A549 (cell line): Measurements from ENCODE around the gene SRA1. TPM values are rescaled to one million over a fixed set of nuclear protein-coding genes. Genes with fewer than 3 reads are reported as not detected.

Source experiments
- ATAC-seq, 2 experiments: fragments of 200-7000 bp in 1 of 2; fragments of >200 bp in 1 of 2; cut with Nextera tagmentation in 1 of 2; cut with Tn5 transposase in 1 of 2; 3 replicates each; pipeline versions ENCODE4 v1.8.0 to v1.9.1; 2018 to 2020; ENCODE audit warnings: mild to moderate bottlenecking in 1 of 2, moderate library complexity in 1 of 2
- CTCF ChIA-PET: fragments of 300-600 bp; sonication (Branson Sonifier 250); formaldehyde crosslinking; extraction: SDS; loops from one replicate; lab custom pipeline; 2021; ENCODE audit warnings: antibody characterized with exemption, inconsistent platforms; lab: Yijun Ruan, JAX
- POLR2A ChIA-PET: fragments of 350-600 bp; formaldehyde crosslinking; extraction: SDS; loops from one replicate; lab custom pipeline; 2021; ENCODE audit warnings: antibody characterized with exemption, inconsistent platforms; lab: Yijun Ruan, JAX
- DNase-seq, 2 experiments: peaks; one replicate each; pipeline versions ENCODE4 v3.0.0 to v3.0.0-alpha.2; 2011 to 2016; ENCODE audit warnings: low read depth in 1 of 2, low spot score in 1 of 2
- FAIRE-seq: peaks from 2 replicates; lab custom pipeline; 2011; peaks lifted over from hg19 to GRCh38; lab: Jason Lieb, UNC
- H3K27ac ChIP-seq, 2 experiments: fragments of >200 bp; sonication (Bioruptor Twin); formaldehyde crosslinking; 3 replicates each; pipeline ENCODE4 v1.5.1; 2016 to 2017
- H3K4me1 ChIP-seq: fragments of >200 bp; sonication (Bioruptor Twin); formaldehyde crosslinking; 3 replicates; pipeline ENCODE4 v1.6.1; 2016
- H3K4me2 ChIP-seq: fragments of >200 bp; sonication (Bioruptor Twin); formaldehyde crosslinking; 3 replicates; pipeline ENCODE4 v1.6.1; 2016
- H3K4me3 ChIP-seq: fragments of >200 bp; sonication (Bioruptor Twin); formaldehyde crosslinking; 3 replicates; pipeline ENCODE4 v1.5.1; 2016
- H3K9me3 ChIP-seq: fragments of >200 bp; sonication (Bioruptor Twin); formaldehyde crosslinking; 3 replicates; pipeline ENCODE4 v1.6.1; 2016
- CEBPB ChIP-seq, 2 experiments: fragments of >200 bp in 1 of 2; sonication (Bioruptor Twin) in 1 of 2; formaldehyde crosslinking in 1 of 2; IDR thresholded peaks; 2 replicates each; pipeline ENCODE4 v1.6.1; 2012 to 2016
- EHMT2 ChIP-seq: fragments of 200-600 bp; sonication (generic); IDR thresholded peaks from 2 replicates; pipeline ENCODE4 v1.6.1; 2016; ENCODE audit warnings: antibody characterized with exemption, low read depth, mild to moderate bottlenecking, moderate library complexity
- EP300 ChIP-seq, 2 experiments: fragments of >200 bp; sonication (Bioruptor Twin); formaldehyde crosslinking; IDR thresholded peaks; 2 replicates in 1 of 2; 3 replicates in 1 of 2; pipeline ENCODE4 v1.6.1; 2016 to 2017
- ESRRA ChIP-seq: fragments of 150-350 bp; IDR thresholded peaks from 2 replicates; pipeline ENCODE4 v1.6.1; 2014; ENCODE audit warnings: mild to moderate bottlenecking, low read length, borderline replicate concordance
- FOSB ChIP-seq: fragments of 250-450 bp; sonication (Bioruptor Pico); IDR thresholded peaks from 2 replicates; pipeline ENCODE4 v1.5.0; 2020; ENCODE audit warnings: mild to moderate bottlenecking, moderate library complexity
- HEYL ChIP-seq: fragments of 250-450 bp; sonication (Bioruptor Pico); IDR thresholded peaks from 2 replicates; pipeline ENCODE4 v1.8.0; 2021; ENCODE audit warnings: mild to moderate bottlenecking, moderate library complexity
- HOXA7 ChIP-seq: fragments of 250-450 bp; sonication (Bioruptor Pico); IDR thresholded peaks from 2 replicates; pipeline ENCODE4 v1.5.0; 2020; ENCODE audit warnings: mild to moderate bottlenecking, moderate library complexity
- HOXB13 ChIP-seq: fragments of 250-450 bp; sonication (Bioruptor Pico); IDR thresholded peaks from 2 replicates; pipeline ENCODE4 v1.5.0; 2020; ENCODE audit warnings: low read depth, mild to moderate bottlenecking, moderate library complexity
- HOXB5 ChIP-seq: fragments of 250-450 bp; sonication (Bioruptor Pico); IDR thresholded peaks from 2 replicates; pipeline ENCODE4 v1.5.0; 2020; ENCODE audit warnings: mild to moderate bottlenecking, moderate library complexity
- JUN ChIP-seq, 2 experiments: fragments of >200 bp; sonication (Bioruptor Twin); formaldehyde crosslinking; IDR thresholded peaks; 2 replicates in 1 of 2; 3 replicates in 1 of 2; pipeline ENCODE4 v1.6.1; 2016 to 2017
- JUNB ChIP-seq: fragments of >200 bp; sonication (Bioruptor Twin); formaldehyde crosslinking; IDR thresholded peaks from 2 replicates; pipeline ENCODE4 v1.6.1; 2016
- KDM5A ChIP-seq: fragments of 200-600 bp; sonication (generic); IDR thresholded peaks from 2 replicates; pipeline ENCODE4 v1.6.1; 2016; ENCODE audit warnings: antibody characterized with exemption, mild to moderate bottlenecking
- MYC ChIP-seq: IDR thresholded peaks from 2 replicates; pipeline ENCODE4 v1.6.1; 2012; ENCODE audit warnings: mild to moderate bottlenecking, inconsistent platforms, low read length, improper control_type of control experiment, borderline replicate concordance
- NR3C1 ChIP-seq: fragments of >200 bp; sonication (Bioruptor Twin); formaldehyde crosslinking; IDR thresholded peaks from 3 replicates; pipeline ENCODE4 v1.6.1; 2017
- POLR2A ChIP-seq: IDR thresholded peaks from 2 replicates; pipeline ENCODE4 v1.6.1; 2012; ENCODE audit warnings: mild to moderate bottlenecking, low read length
- RCOR1 ChIP-seq: fragments of 150-350 bp; IDR thresholded peaks from 2 replicates; pipeline ENCODE4 v1.6.1; 2014; ENCODE audit warnings: antibody characterized with exemption, low read length, low read depth
- TP53 ChIP-seq: fragments of 250-450 bp; sonication (Bioruptor Pico); IDR thresholded peaks from 2 replicates; pipeline ENCODE4 v1.5.0; 2021; ENCODE audit warnings: mild to moderate bottlenecking, moderate library complexity
- ZFP36 ChIP-seq: fragments of 450-650 bp; IDR thresholded peaks from 2 replicates; pipeline ENCODE4 v1.6.1; 2014; ENCODE audit warnings: borderline replicate concordance; ENCODE audit not compliant: partially characterized antibody
- WGBS: methylation state at CpG from one replicate; pipeline ENCODE4 v1.1.6; 2017; ENCODE audit errors: missing lambda C conversion rate; 5-methylcytosine and 5-hydroxymethylcytosine counted together
- polyA plus RNA-seq, 4 experiments: library from polyadenylated mRNA; depleted of rRNA in 3 of 4; stranded (reverse); fragments of >200 nt; fragmentation: RNase III in 1 of 4; extraction: RNeasy Plus Mini Kit Qiagen cat#74134 plus additional on column Dnase treatment in 1 of 4; gene quantifications; 2 replicates in 3 of 4; 3 replicates in 1 of 4; pipeline ENCODE4 v1.2.3, GENCODE V29; 2011 to 2017
- TF ChIP-seq, protein P1 (sequence below): fragments of >200 bp; sonication (Bioruptor Twin); formaldehyde crosslinking; IDR thresholded peaks from 3 replicates; pipeline ENCODE4 v1.5.1; 2016
- TF ChIP-seq, protein P2 (sequence below): fragments of 450-650 bp; IDR thresholded peaks from 2 replicates; pipeline ENCODE4 v1.6.1; 2014; ENCODE audit warnings: antibody characterized with exemption
- TF ChIP-seq, protein P3 (sequence below): IDR thresholded peaks from 2 replicates; pipeline ENCODE4 v1.6.1; 2012
- TF ChIP-seq, protein P4 (sequence below): IDR thresholded peaks from 2 replicates; pipeline ENCODE4 v1.6.1; 2012; ENCODE audit warnings: low read depth, borderline replicate concordance
- TF ChIP-seq, protein P5 (sequence below): fragments of >200 bp; sonication (Bioruptor Twin); formaldehyde crosslinking; IDR thresholded peaks from 2 replicates; pipeline ENCODE4 v1.6.1; 2016
- TF ChIP-seq, protein P6 (sequence below): fragments of 250-450 bp; sonication (Bioruptor Pico); IDR thresholded peaks from 2 replicates; pipeline ENCODE4 v1.5.0; 2020; ENCODE audit warnings: low read depth, mild to moderate bottlenecking, moderate library complexity
- TF ChIP-seq, protein P7 (sequence below): fragments of >200 bp; sonication (Bioruptor Twin); formaldehyde crosslinking; IDR thresholded peaks from 3 replicates; pipeline ENCODE4 v1.6.1; 2016

SRA1 gene
- polyA plus RNA-seq, 2 of the 4 experiments (the other 2 are of a cell fraction): 28.6 to 50.8 TPM

DNA sequence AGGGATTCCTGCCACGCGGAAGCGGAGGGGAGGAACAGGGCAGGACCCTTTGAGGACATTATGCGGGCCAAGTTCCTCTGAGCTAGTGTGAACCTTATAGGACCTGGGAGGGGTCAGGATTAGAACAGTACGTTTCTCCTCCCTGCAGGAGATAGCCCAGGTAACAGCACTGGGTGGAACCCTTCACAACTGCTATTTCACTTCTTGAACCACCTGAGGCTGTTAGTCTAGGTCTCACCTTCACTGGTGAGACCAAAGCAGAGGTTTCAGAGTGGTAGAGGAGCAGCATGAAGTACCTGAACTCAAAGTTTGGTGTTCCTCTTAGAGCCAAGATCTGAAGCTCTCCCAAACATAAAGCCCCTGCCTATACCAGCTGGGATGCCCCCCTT lies 9.0 kb downstream of the SRA1 start:
- Histone ChIP-seq H3K4me3 (no peak overlapping the region), H3K4me2 (no peak overlapping the region), H3K9me3 (no peaks in the 10 kb centered on the region), H3K4me1 (peaks cover 26% of the 10 kb centered on the region), H3K27ac (no peak overlapping the region)
- WGBS: 93% methylated on average over 5 of the region's 5 CpGs
- ATAC-seq: peak; percentile 2 to 6; a peak in 3 of 6 replicates
- TF ChIP-seq, protein P1, sequence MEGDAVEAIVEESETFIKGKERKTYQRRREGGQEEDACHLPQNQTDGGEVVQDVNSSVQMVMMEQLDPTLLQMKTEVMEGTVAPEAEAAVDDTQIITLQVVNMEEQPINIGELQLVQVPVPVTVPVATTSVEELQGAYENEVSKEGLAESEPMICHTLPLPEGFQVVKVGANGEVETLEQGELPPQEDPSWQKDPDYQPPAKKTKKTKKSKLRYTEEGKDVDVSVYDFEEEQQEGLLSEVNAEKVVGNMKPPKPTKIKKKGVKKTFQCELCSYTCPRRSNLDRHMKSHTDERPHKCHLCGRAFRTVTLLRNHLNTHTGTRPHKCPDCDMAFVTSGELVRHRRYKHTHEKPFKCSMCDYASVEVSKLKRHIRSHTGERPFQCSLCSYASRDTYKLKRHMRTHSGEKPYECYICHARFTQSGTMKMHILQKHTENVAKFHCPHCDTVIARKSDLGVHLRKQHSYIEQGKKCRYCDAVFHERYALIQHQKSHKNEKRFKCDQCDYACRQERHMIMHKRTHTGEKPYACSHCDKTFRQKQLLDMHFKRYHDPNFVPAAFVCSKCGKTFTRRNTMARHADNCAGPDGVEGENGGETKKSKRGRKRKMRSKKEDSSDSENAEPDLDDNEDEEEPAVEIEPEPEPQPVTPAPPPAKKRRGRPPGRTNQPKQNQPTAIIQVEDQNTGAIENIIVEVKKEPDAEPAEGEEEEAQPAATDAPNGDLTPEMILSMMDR: no peak
- TF ChIP-seq, protein P2, sequence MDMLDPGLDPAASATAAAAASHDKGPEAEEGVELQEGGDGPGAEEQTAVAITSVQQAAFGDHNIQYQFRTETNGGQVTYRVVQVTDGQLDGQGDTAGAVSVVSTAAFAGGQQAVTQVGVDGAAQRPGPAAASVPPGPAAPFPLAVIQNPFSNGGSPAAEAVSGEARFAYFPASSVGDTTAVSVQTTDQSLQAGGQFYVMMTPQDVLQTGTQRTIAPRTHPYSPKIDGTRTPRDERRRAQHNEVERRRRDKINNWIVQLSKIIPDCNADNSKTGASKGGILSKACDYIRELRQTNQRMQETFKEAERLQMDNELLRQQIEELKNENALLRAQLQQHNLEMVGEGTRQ: no peak
- no peak for TF ChIP-seq RCOR1
- no peak for TF ChIP-seq EHMT2
- TF ChIP-seq NR3C1: no peak
- TF ChIP-seq FOSB: no peak
- TF ChIP-seq, protein P3, sequence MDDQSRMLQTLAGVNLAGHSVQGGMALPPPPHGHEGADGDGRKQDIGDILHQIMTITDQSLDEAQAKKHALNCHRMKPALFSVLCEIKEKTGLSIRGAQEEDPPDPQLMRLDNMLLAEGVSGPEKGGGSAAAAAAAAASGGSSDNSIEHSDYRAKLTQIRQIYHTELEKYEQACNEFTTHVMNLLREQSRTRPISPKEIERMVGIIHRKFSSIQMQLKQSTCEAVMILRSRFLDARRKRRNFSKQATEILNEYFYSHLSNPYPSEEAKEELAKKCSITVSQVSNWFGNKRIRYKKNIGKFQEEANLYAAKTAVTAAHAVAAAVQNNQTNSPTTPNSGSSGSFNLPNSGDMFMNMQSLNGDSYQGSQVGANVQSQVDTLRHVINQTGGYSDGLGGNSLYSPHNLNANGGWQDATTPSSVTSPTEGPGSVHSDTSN: no peak
- TF ChIP-seq, protein P4, sequence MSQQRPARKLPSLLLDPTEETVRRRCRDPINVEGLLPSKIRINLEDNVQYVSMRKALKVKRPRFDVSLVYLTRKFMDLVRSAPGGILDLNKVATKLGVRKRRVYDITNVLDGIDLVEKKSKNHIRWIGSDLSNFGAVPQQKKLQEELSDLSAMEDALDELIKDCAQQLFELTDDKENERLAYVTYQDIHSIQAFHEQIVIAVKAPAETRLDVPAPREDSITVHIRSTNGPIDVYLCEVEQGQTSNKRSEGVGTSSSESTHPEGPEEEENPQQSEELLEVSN: no peak
- no peak for TF ChIP-seq HEYL (CRISPR knock-in tag)
- TF ChIP-seq, protein P5, sequence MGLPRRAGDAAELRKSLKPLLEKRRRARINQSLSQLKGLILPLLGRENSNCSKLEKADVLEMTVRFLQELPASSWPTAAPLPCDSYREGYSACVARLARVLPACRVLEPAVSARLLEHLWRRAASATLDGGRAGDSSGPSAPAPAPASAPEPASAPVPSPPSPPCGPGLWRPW: no peak
- no peak for TF ChIP-seq POLR2A
- TF ChIP-seq EP300 (IDR thresholded peaks at IDR 0.05): no peak
- no peak for TF ChIP-seq CEBPB (IDR thresholded peaks at IDR 0.05)
- TF ChIP-seq KDM5A: no peak
- TF ChIP-seq MYC: no peak
- TF ChIP-seq, protein P6, sequence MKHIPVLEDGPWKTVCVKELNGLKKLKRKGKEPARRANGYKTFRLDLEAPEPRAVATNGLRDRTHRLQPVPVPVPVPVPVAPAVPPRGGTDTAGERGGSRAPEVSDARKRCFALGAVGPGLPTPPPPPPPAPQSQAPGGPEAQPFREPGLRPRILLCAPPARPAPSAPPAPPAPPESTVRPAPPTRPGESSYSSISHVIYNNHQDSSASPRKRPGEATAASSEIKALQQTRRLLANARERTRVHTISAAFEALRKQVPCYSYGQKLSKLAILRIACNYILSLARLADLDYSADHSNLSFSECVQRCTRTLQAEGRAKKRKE (CRISPR knock-in tag): no peak
- no peak for TF ChIP-seq ESRRA
- FAIRE-seq: no peak
- no peak for DNase-seq
- POLR2A ChIA-PET: interaction anchor here (1.5 to 3.2 kb wide), 3 partner anchors 10 to 147 kb away, joined by 9 to 32 read pairs (median 18); partner anchors contain the start of genes ANKHD1, IK, NDUFA2 and SRA1
- CTCF ChIA-PET: interaction anchor here (0.9 to 4.2 kb wide), 8 partner anchors 9 to 1070 kb away, joined by 3 to 21 read pairs (median 7); partner anchors contain the start of genes CD14, DIAPH1, HARS1 and HARS2

DNA sequence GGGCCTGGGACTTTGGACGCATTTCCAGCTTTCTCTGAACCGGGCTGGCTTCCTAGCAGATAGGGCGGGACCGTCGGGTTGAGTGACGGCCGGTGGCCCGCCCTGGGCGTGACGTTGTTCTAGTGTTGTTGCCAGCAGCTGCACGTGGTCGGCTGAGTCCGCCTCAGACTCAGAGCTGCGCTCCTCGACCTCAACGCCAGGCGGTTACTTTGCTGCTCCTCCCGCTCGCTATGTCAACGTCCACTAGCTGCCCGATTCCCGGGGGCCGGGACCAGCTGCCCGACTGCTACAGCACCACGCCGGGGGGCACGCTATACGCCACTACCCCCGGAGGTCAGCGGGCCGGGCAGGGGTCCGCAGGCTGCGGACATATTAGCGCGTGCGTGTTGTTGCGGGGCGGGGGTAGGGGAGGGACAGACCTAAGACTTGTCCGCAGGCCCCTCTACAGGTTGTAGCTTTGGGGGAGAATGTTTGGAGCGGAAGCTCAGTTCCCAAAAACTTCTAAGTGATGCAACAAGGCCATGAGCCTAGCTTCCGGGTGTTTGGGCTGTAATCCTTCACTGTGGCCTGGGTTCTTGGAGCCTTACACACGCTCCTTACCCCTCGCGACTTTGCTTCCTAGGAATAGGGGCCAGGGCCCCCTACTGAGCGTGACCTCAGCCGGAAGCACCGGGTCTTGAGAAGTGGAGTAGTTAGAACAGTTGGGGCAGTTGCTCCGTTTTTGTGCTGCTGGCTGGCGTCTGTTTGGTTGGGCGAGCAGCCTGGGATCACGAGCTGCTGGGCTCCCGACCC lies 9.6 kb downstream of the SRA1 start, which contains the start of gene EIF4EBP3:
EIF4EBP3 (plus strand) TSS at position 155 of the 792 bp plus-strand sequence; CDS start at position 231, 76 bp downstream.
- Histone ChIP-seq H3K4me3 (no peak within 1 kb of the TSS), H3K4me2 (peak within 1 kb of the TSS; percentile 73), H3K4me1 (peaks cover 26% of the 10 kb centered on the region), H3K27ac (peak within 1 kb of the TSS; percentile 56 to 75), H3K9me3 (no peaks in the 10 kb centered on the region)
- ChIA-PET CTCF (interaction anchor here (0.6 to 4.2 kb wide), 19 partner anchors 9 to 1071 kb away, joined by 3 to 21 read pairs (median 4); partner anchors contain the start of genes CD14, DIAPH1, HARS1 and HARS2), POLR2A (interaction anchor here (0.6 to 3.2 kb wide), 6 partner anchors 10 to 163 kb away, joined by 3 to 32 read pairs (median 6); partner anchors contain the start of genes ANKHD1, APBB3, IK and NDUFA2)
- FAIRE-seq (no peak), ATAC-seq (peak; percentile 94 to 96), DNase-seq (peak; percentile 87 to 90)
- 53% methylated on average over 37 of the region's 52 CpGs for WGBS
- TF ChIP-seq KDM5A (no peak), HOXA7 (CRISPR knock-in tag) (peak; percentile 64; the same call in 1 of the 2 replicates), ZFP36 (no peak), HOXB5 (CRISPR knock-in tag) (no peak), TP53 (CRISPR knock-in tag) (no peak), HOXB13 (CRISPR knock-in tag) (no peak), JUN (IDR thresholded peaks at IDR 0.05) (peak in 1 of 2 experiments; percentile 42; a peak in 2 of 5 replicates), JUNB (no peak), HEYL (CRISPR knock-in tag) (no peak)
- TF ChIP-seq, protein P7, sequence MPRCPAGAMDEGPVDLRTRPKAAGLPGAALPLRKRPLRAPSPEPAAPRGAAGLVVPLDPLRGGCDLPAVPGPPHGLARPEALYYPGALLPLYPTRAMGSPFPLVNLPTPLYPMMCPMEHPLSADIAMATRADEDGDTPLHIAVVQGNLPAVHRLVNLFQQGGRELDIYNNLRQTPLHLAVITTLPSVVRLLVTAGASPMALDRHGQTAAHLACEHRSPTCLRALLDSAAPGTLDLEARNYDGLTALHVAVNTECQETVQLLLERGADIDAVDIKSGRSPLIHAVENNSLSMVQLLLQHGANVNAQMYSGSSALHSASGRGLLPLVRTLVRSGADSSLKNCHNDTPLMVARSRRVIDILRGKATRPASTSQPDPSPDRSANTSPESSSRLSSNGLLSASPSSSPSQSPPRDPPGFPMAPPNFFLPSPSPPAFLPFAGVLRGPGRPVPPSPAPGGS: no peak
- TF ChIP-seq, protein P2: peak; percentile 86
- TF ChIP-seq, protein P1: no peak
